ENCODE data around the gene C1orf105.
A peak's percentile ranks its signal among the peaks of the same experiment; 100 is the strongest.

Gene C1orf105

GRCh38 chr1:172417557-172417956 is 2.9 kb upstream of the C1orf105 start:
- TF ChIP-seq CTCF (IDR thresholded peaks at IDR 0.05; ENCODE audit: control insufficient read depth, extremely low read depth, insufficient read depth) = no peak
- H3K4me3 ChIP-seq (ENCODE audit: low read depth, low read length) = no peak overlapping the region
- DNase-seq (ENCODE audit: low read depth) = no peak

- DNase-seq (ENCODE audit: low read depth) = no peak
- no peak overlapping the region for H3K4me3 ChIP-seq (ENCODE audit: low read depth, low read length)
- no peak for TF ChIP-seq CTCF (IDR thresholded peaks at IDR 0.05; ENCODE audit: control insufficient read depth, extremely low read depth, insufficient read depth)
Measured at GRCh38 chr1:172421974-172422604, 1.6 kb downstream of the C1orf105 start.

- DNase-seq (ENCODE audit: low read depth) = no peak
- H3K4me3 ChIP-seq (ENCODE audit: low read depth, low read length) = no peak overlapping the region
- TF ChIP-seq CTCF (IDR thresholded peaks at IDR 0.05; ENCODE audit: control insufficient read depth, extremely low read depth, insufficient read depth) = no peak
Measured at GRCh38 chr1:172423336-172423735, 2.9 kb downstream of the C1orf105 start.

GRCh38 chr1:172425339-172425738 is 4.9 kb downstream of the C1orf105 start:
- TF ChIP-seq CTCF (IDR thresholded peaks at IDR 0.05; ENCODE audit: control insufficient read depth, extremely low read depth, insufficient read depth) = no peak
- H3K4me3 ChIP-seq (ENCODE audit: low read depth, low read length) = no peak overlapping the region
- no peak for DNase-seq (ENCODE audit: low read depth)

GRCh38 chr1:172427191-172427590 is 6.7 kb downstream of the C1orf105 start:
- TF ChIP-seq CTCF (IDR thresholded peaks at IDR 0.05; ENCODE audit: control insufficient read depth, extremely low read depth, insufficient read depth) = no peak
- H3K4me3 ChIP-seq (ENCODE audit: low read depth, low read length) = no peak overlapping the region
- DNase-seq (ENCODE audit: low read depth) = no peak

GRCh38 chr1:172429331-172430127 is 9.0 kb downstream of the C1orf105 start:
- H3K4me3 ChIP-seq (ENCODE audit: low read depth, low read length) = no peak overlapping the region
- DNase-seq (ENCODE audit: low read depth) = peak; percentile 81
- peak; percentile 85 for TF ChIP-seq CTCF (IDR thresholded peaks at IDR 0.05; ENCODE audit: control insufficient read depth, extremely low read depth, insufficient read depth)

Measured in LNCaP clone FGC (cell line).